RCC 7860 (cell line): Measurements from ENCODE around the gene SHANK1.

Source experiments
- DNase-seq: peaks from one replicate; pipeline ENCODE4 v3.0.0-alpha.2; 2015; ENCODE audit warnings: low spot score
- FAIRE-seq: peaks from 2 replicates; lab custom pipeline; 2012; peaks lifted over from hg19 to GRCh38; lab: Jason Lieb, UNC

The SHANK1 gene

GRCh38 chr19:50693064-50693975 lies 26.3 kb downstream of the SHANK1 start:
- FAIRE-seq = no peak
- DNase-seq = no peak

GRCh38 chr19:50690439-50690838 lies 29.2 kb downstream of the SHANK1 start:
- DNase-seq (no peak), FAIRE-seq (no peak)

GRCh38 chr19:50688766-50689165 lies 30.8 kb downstream of the SHANK1 start:
- FAIRE-seq = no peak
- no peak for DNase-seq

- FAIRE-seq = no peak
- DNase-seq = no peak
Observed at GRCh38 chr19:50686310-50687032, 33.1 kb downstream of the SHANK1 start.

GRCh38 chr19:50679177-50680125 lies 40.2 kb downstream of the SHANK1 start:
- DNase-seq = peak; percentile 28
- no peak for FAIRE-seq

GRCh38 chr19:50678323-50678722 lies 41.3 kb downstream of the SHANK1 start:
- DNase-seq = no peak
- no peak for FAIRE-seq

GRCh38 chr19:50677636-50678035 lies 42.0 kb downstream of the SHANK1 start:
- DNase-seq = no peak
- FAIRE-seq = no peak

GRCh38 chr19:50676625-50677197 lies 42.9 kb downstream of the SHANK1 start:
- FAIRE-seq = no peak

GRCh38 chr19:50673118-50673517 lies 46.5 kb downstream of the SHANK1 start:
- no peak for FAIRE-seq
- DNase-seq = no peak

More at GRCh38 chr19:50676625-50677197, 42.9 kb downstream of the SHANK1 start:
- no peak for DNase-seq

- no peak for DNase-seq
- no peak for FAIRE-seq
Observed at GRCh38 chr19:50670102-50670380, 49.6 kb downstream of the SHANK1 start.

- DNase-seq = no peak
- FAIRE-seq = no peak
Observed at GRCh38 chr19:50669302-50670101, 50.1 kb downstream of the SHANK1 start.

GRCh38 chr19:50668879-50669278 lies 50.7 kb downstream of the SHANK1 start:
- FAIRE-seq = no peak
- DNase-seq = no peak

GRCh38 chr19:50668416-50668815 lies 51.2 kb downstream of the SHANK1 start:
- FAIRE-seq = no peak
- DNase-seq = no peak

- no peak for FAIRE-seq
- no peak for DNase-seq
Observed at GRCh38 chr19:50667759-50668231, 51.8 kb downstream of the SHANK1 start.

GRCh38 chr19:50667177-50667758 lies 52.3 kb downstream of the SHANK1 start:
- no peak for DNase-seq
- no peak for FAIRE-seq

- no peak for FAIRE-seq
- DNase-seq = no peak
Observed at GRCh38 chr19:50666346-50667176, 53.0 kb downstream of the SHANK1 start.

- DNase-seq (no peak), FAIRE-seq (no peak)
Observed at GRCh38 chr19:50664204-50664603, 55.4 kb downstream of the SHANK1 start.

- DNase-seq (no peak), FAIRE-seq (no peak)
Observed at GRCh38 chr19:50663482-50663790, 56.2 kb downstream of the SHANK1 start.
